ENCODE results near the gene CENPV. TPM values are rescaled to one million over a fixed set of nuclear protein-coding genes. Genes with fewer than 3 reads are reported as not detected.
"Not testable (repeated sequence)": the region's sequence is repeated elsewhere in the genome, so short reads cannot be mapped to it uniquely, and the experiment has no call there.

CENPV gene
- 44.0 TPM for total RNA-seq

- DNase-seq (ENCODE audit: low spot score): peak; percentile 46
These were observed at the start of gene CENPV for GRCh38 chr17:16353317-16354174. TSS of gene CENPV (minus strand) at chr17:16353469. CDS start at chr17:16353436, 33 bp downstream.

GRCh38 chr17:16398270-16399267, 45.3 kb upstream of the CENPV start:
- DNase-seq (ENCODE audit: low spot score): no peak

- DNase-seq (ENCODE audit: low spot score): not testable (repeated sequence)
These were observed 43.4 kb upstream of the CENPV start for GRCh38 chr17:16396693-16397092.

GRCh38 chr17:16395887-16396286, 42.6 kb upstream of the CENPV start:
- DNase-seq (ENCODE audit: low spot score): not testable (repeated sequence)

GRCh38 chr17:16392491-16392890, 39.2 kb upstream of the CENPV start:
- DNase-seq (ENCODE audit: low spot score): not testable (repeated sequence)

GRCh38 chr17:16391451-16391850, 38.2 kb upstream of the CENPV start:
- DNase-seq (ENCODE audit: low spot score): no peak

GRCh38 chr17:16386126-16386507, 32.8 kb upstream of the CENPV start:
- not testable (repeated sequence) for DNase-seq (ENCODE audit: low spot score)

GRCh38 chr17:16384557-16384956, 31.3 kb upstream of the CENPV start:
- no peak for DNase-seq (ENCODE audit: low spot score)

- DNase-seq (ENCODE audit: low spot score): no peak
These were observed 30.6 kb upstream of the CENPV start for GRCh38 chr17:16383772-16384287.

- DNase-seq (ENCODE audit: low spot score): no peak
These were observed 29.9 kb upstream of the CENPV start for GRCh38 chr17:16383216-16383615.

GRCh38 chr17:16381496-16381820, 28.2 kb upstream of the CENPV start:
- no peak for DNase-seq (ENCODE audit: low spot score)

- peak; percentile 97 for DNase-seq (ENCODE audit: low spot score)
These were observed 27.6 kb upstream of the CENPV start, which contains the start of gene UBB for GRCh38 chr17:16380640-16381495. TSS of gene UBB (plus strand) at chr17:16381091. CDS start at chr17:16381908, 817 bp downstream.

- DNase-seq (ENCODE audit: low spot score): no peak
These were observed 26.4 kb upstream of the CENPV start for GRCh38 chr17:16379654-16380053.

- DNase-seq (ENCODE audit: low spot score): no peak
These were observed 25.5 kb upstream of the CENPV start for GRCh38 chr17:16378636-16379282.

- no peak for DNase-seq (ENCODE audit: low spot score)
These were observed 24.7 kb upstream of the CENPV start for GRCh38 chr17:16377941-16378341.

- DNase-seq (ENCODE audit: low spot score): no peak
These were observed 21.1 kb upstream of the CENPV start for GRCh38 chr17:16374146-16374938.

GRCh38 chr17:16371742-16372141, 18.5 kb upstream of the CENPV start:
- no peak for DNase-seq (ENCODE audit: low spot score)

- DNase-seq (ENCODE audit: low spot score): no peak
These were observed 11.4 kb upstream of the CENPV start for GRCh38 chr17:16364625-16365024.

- DNase-seq (ENCODE audit: low spot score): peak; percentile 74
These were observed 10.7 kb upstream of the CENPV start for GRCh38 chr17:16363749-16364536.
